ENCODE measurements around the gene TPCN1. TPM values are rescaled to one million over a fixed set of nuclear protein-coding genes. Genes with fewer than 3 reads are reported as not detected.

The TPCN1 gene
- total and polyA plus RNA-seq, 2 experiments from 2014 or later, result 16.9 to 32.1 TPM

GRCh38 chr12:113224955-113225354, 3.7 kb downstream of the TPCN1 start:
- H3K4me1 ChIP-seq (ENCODE audit: insufficient read depth), result peaks cover 32% of the 10 kb centered on the region
- no peak for DNase-seq (ENCODE audit: low spot score)
- H3K36me3 ChIP-seq (replicated peaks; ENCODE audit: insufficient read depth, low read depth), result no peaks in the 10 kb centered on the region
- 97% methylated on average over 4 of the region's 4 CpGs for WGBS (ENCODE audit: low lambda C conversion rate, missing lambda C conversion rate)
- H3K27ac ChIP-seq, result no peak overlapping the region
- H3K27me3 ChIP-seq, result no peaks in the 10 kb centered on the region
- H3K4me3 ChIP-seq, result no peak overlapping the region
- no peaks in the 10 kb centered on the region for H3K9me3 ChIP-seq (ENCODE audit: low read depth)
- no peaks in the 10 kb centered on the region for H4K20me1 ChIP-seq (ENCODE audit: insufficient read depth, poor library complexity, severe bottlenecking)
- no peaks in the 10 kb centered on the region for H3K9me2 ChIP-seq (replicated peaks; ENCODE audit: insufficient read depth)
- no peak overlapping the region for H2AFZ ChIP-seq
- H3K4me2 ChIP-seq, result no peak overlapping the region
- TF ChIP-seq EZH2 (IDR thresholded peaks at IDR 0.05; ENCODE audit: borderline replicate concordance) (no peak), EZH2phosphoT487 (IDR thresholded peaks at IDR 0.05; ENCODE audit: low read depth, severe bottlenecking, unreplicated experiment) (no peak), CTCF (IDR thresholded peaks at IDR 0.05; ENCODE audit: poor library complexity) (no peak)
- peaks cover 13% of the 10 kb centered on the region for H3K79me2 ChIP-seq

- whole genome bisulfite sequencing (ENCODE audit: low lambda C conversion rate, missing lambda C conversion rate), result 90% methylated on average over 13 of the region's 13 CpGs
- Histone ChIP-seq H3K4me1 (ENCODE audit: insufficient read depth) (peaks cover 47% of the 10 kb centered on the region), H3K27ac (no peak overlapping the region)
Measured at GRCh38 chr12:113226696-113227568, 5.7 kb downstream of the TPCN1 start.

GRCh38 chr12:113227686-113228391, 6.6 kb downstream of the TPCN1 start:
- Histone ChIP-seq H2AFZ (no peak overlapping the region), H3K9me2 (replicated peaks; ENCODE audit: insufficient read depth) (no peaks in the 10 kb centered on the region), H3K36me3 (replicated peaks; ENCODE audit: insufficient read depth, low read depth) (no peaks in the 10 kb centered on the region), H4K20me1 (ENCODE audit: insufficient read depth, poor library complexity, severe bottlenecking) (no peaks in the 10 kb centered on the region), H3K9me3 (ENCODE audit: low read depth) (no peaks in the 10 kb centered on the region), H3K79me2 (peaks cover 8% of the 10 kb centered on the region), H3K4me2 (no peak overlapping the region), H3K27ac (peak overlapping the region; percentile 98), H3K4me1 (ENCODE audit: insufficient read depth) (peaks cover 40% of the 10 kb centered on the region), H3K4me3 (no peak overlapping the region), H3K27me3 (no peaks in the 10 kb centered on the region)
- TF ChIP-seq EZH2phosphoT487 (IDR thresholded peaks at IDR 0.05; ENCODE audit: low read depth, severe bottlenecking, unreplicated experiment), result no peak
- TF ChIP-seq CTCF (IDR thresholded peaks at IDR 0.05; ENCODE audit: poor library complexity), result no peak
- TF ChIP-seq EZH2 (IDR thresholded peaks at IDR 0.05; ENCODE audit: borderline replicate concordance), result no peak
- 92% methylated on average over 5 of the region's 5 CpGs for WGBS (ENCODE audit: low lambda C conversion rate, missing lambda C conversion rate)
- no peak for DNase-seq (ENCODE audit: low spot score)

More at GRCh38 chr12:113226696-113227568, 5.7 kb downstream of the TPCN1 start:
- H3K36me3 ChIP-seq (replicated peaks; ENCODE audit: insufficient read depth, low read depth), result no peaks in the 10 kb centered on the region
- H2AFZ ChIP-seq, result no peak overlapping the region
- no peaks in the 10 kb centered on the region for H4K20me1 ChIP-seq (ENCODE audit: insufficient read depth, poor library complexity, severe bottlenecking)
- DNase-seq (ENCODE audit: low spot score), result no peak
- H3K4me3 ChIP-seq, result no peak overlapping the region
- H3K79me2 ChIP-seq, result peaks cover 10% of the 10 kb centered on the region
- TF ChIP-seq EZH2phosphoT487 (IDR thresholded peaks at IDR 0.05; ENCODE audit: low read depth, severe bottlenecking, unreplicated experiment), result no peak
- TF ChIP-seq CTCF (IDR thresholded peaks at IDR 0.05; ENCODE audit: poor library complexity), result no peak
- TF ChIP-seq EZH2 (IDR thresholded peaks at IDR 0.05; ENCODE audit: borderline replicate concordance), result no peak
- no peaks in the 10 kb centered on the region for H3K9me3 ChIP-seq (ENCODE audit: low read depth)
- no peaks in the 10 kb centered on the region for H3K27me3 ChIP-seq
- no peak overlapping the region for H3K4me2 ChIP-seq
- H3K9me2 ChIP-seq (replicated peaks; ENCODE audit: insufficient read depth), result no peaks in the 10 kb centered on the region

Measured in hepatocyte (in vitro differentiated cells).